Nephron progenitor cell (in vitro differentiated cells): ENCODE measurements around the gene TNIP2.
"Not testable (repeated sequence)": the region's sequence is repeated elsewhere in the genome, so short reads cannot be mapped to it uniquely, and the experiment has no call there.

Experiments
- DNase-seq: peaks from one replicate; pipeline ENCODE4 v3.0.0; 2021
- H3K27ac Mint-ChIP-seq: 2 replicates; pipeline ENCODE4 v1.8.0; 2021; ENCODE audit warnings: mild to moderate bottlenecking, moderate library complexity, mixed read lengths
- H3K27me3 Mint-ChIP-seq: 2 replicates; pipeline ENCODE4 v1.8.0; 2021; ENCODE audit warnings: mild to moderate bottlenecking, low read depth, mixed read lengths; ENCODE audit not compliant: poor library complexity
- H3K36me3 Mint-ChIP-seq: 2 replicates; pipeline ENCODE4 v1.8.0; 2021; ENCODE audit warnings: low read depth, mixed read lengths
- H3K4me1 Mint-ChIP-seq: 2 replicates; pipeline ENCODE4 v1.8.0; 2021; ENCODE audit warnings: mixed read lengths
- H3K4me3 Mint-ChIP-seq: 2 replicates; pipeline ENCODE4 v1.8.0; 2021; ENCODE audit warnings: mild to moderate bottlenecking, moderate library complexity, mixed read lengths
- H3K9me3 Mint-ChIP-seq: 2 replicates; pipeline ENCODE4 v1.8.0; 2021; ENCODE audit warnings: mild to moderate bottlenecking, moderate library complexity, mixed read lengths
- CTCF ChIP-seq: fragments of 200-600 bp; sonication (generic); IDR thresholded peaks from 2 replicates; pipeline ENCODE4 v1.5.0; 2021; ENCODE audit warnings: antibody characterized with exemption

TNIP2 gene

GRCh38 chr4:2783790-2784189 is 27.7 kb upstream of the TNIP2 start:
- peaks cover 30% of the 10 kb centered on the region for H3K9me3 Mint-ChIP-seq
- no peak for TF ChIP-seq CTCF
- H3K27ac Mint-ChIP-seq: no peak overlapping the region
- DNase-seq: no peak
- no peak overlapping the region for H3K4me3 Mint-ChIP-seq
- no peaks in the 10 kb centered on the region for H3K4me1 Mint-ChIP-seq
- H3K27me3 Mint-ChIP-seq: peaks cover 19% of the 10 kb centered on the region
- H3K36me3 Mint-ChIP-seq: peaks cover 6% of the 10 kb centered on the region

- Mint-ChIP-seq H3K27ac (no peak overlapping the region), H3K4me1 (no peaks in the 10 kb centered on the region), H3K36me3 (peaks cover 6% of the 10 kb centered on the region), H3K9me3 (peaks cover 30% of the 10 kb centered on the region), H3K4me3 (no peak overlapping the region), H3K27me3 (peaks cover 19% of the 10 kb centered on the region)
- no peak for DNase-seq
- TF ChIP-seq CTCF: no peak
Observed at GRCh38 chr4:2781911-2782310, 25.8 kb upstream of the TNIP2 start.

GRCh38 chr4:2780643-2781042 is 24.5 kb upstream of the TNIP2 start:
- H3K27me3 Mint-ChIP-seq: peaks cover 19% of the 10 kb centered on the region
- H3K4me1 Mint-ChIP-seq, H3K27ac Mint-ChIP-seq, H3K36me3 Mint-ChIP-seq, H3K4me3 Mint-ChIP-seq, DNase-seq: not testable (repeated sequence)
- peaks cover 30% of the 10 kb centered on the region for H3K9me3 Mint-ChIP-seq

GRCh38 chr4:2771264-2771663 is 15.1 kb upstream of the TNIP2 start:
- Mint-ChIP-seq H3K27ac (no peak overlapping the region), H3K27me3 (peaks cover 18% of the 10 kb centered on the region), H3K9me3 (peaks cover 21% of the 10 kb centered on the region), H3K36me3 (peaks cover 7% of the 10 kb centered on the region), H3K4me3 (no peak overlapping the region), H3K4me1 (peaks cover 21% of the 10 kb centered on the region)
- no peak for TF ChIP-seq CTCF
- DNase-seq: no peak

- Mint-ChIP-seq H3K4me1 (peaks cover 21% of the 10 kb centered on the region), H3K36me3 (peaks cover 7% of the 10 kb centered on the region), H3K4me3 (no peak overlapping the region), H3K27me3 (peaks cover 17% of the 10 kb centered on the region), H3K9me3 (peaks cover 25% of the 10 kb centered on the region), H3K27ac (no peak overlapping the region)
- no peak for TF ChIP-seq CTCF
- DNase-seq: no peak
Observed at GRCh38 chr4:2768921-2769336, 12.8 kb upstream of the TNIP2 start.

- Mint-ChIP-seq H3K9me3 (peaks cover 25% of the 10 kb centered on the region), H3K27ac (no peak overlapping the region), H3K4me3 (no peak overlapping the region)
Observed at GRCh38 chr4:2768124-2768523, 12.0 kb upstream of the TNIP2 start.

More at GRCh38 chr4:2768124-2768523, 12.0 kb upstream of the TNIP2 start:
- peaks cover 7% of the 10 kb centered on the region for H3K36me3 Mint-ChIP-seq
- DNase-seq: no peak
- peaks cover 21% of the 10 kb centered on the region for H3K4me1 Mint-ChIP-seq
- peaks cover 17% of the 10 kb centered on the region for H3K27me3 Mint-ChIP-seq
- TF ChIP-seq CTCF: no peak
